Right lobe of liver (tissue), 4 donors: ENCODE results near the gene TBC1D8.

Source experiments
- CTCF ChIP-seq, 4 donors: fragments of 200-600 bp in 3 of 4; fragments of 450-650 bp in 1 of 4; IDR thresholded peaks; one replicate each; pipeline versions ENCODE4 v1.5.1 to v1.8.0; 2016 to 2022; ENCODE audit warnings: antibody characterized with exemption in 4 of 4, mild to moderate bottlenecking in 2 of 4
- POLR2A ChIP-seq: fragments of 450-650 bp; IDR thresholded peaks from one replicate; pipeline ENCODE4 v1.6.1; 2017; ENCODE audit warnings: antibody characterized with exemption, mild to moderate bottlenecking
- donor health status: DM: no; HTN: no; CAD: no.
- donor health status: DM: no; HTN: no; CAD: no.
- donor health status: DM: no; HTN: yes; CAD: no.

GRCh38 chr2:101032084-101032776 lies 119.0 kb downstream of the TBC1D8 start:
- no peak for TF ChIP-seq POLR2A
- no peak for TF ChIP-seq CTCF (IDR thresholded peaks at IDR 0.05)
